NOMO-1 (cell line): ENCODE results near the gene COL5A1.
"Not testable (repeated sequence)": the region's sequence is repeated elsewhere in the genome, so short reads cannot be mapped to it uniquely, and the experiment has no call there.

ENCODE experiments used
- DNase-seq, 2 experiments: peaks; one replicate each; lab custom pipeline; 2025; ENCODE audit not compliant: unreplicated experiment in 2 of 2; lab: John Stamatoyannopoulos, UW

Gene COL5A1

GRCh38 chr9:134844821-134845220 lies 203.2 kb downstream of the COL5A1 start:
- no peak for DNase-seq

- no peak for DNase-seq
These were observed 204.6 kb downstream of the COL5A1 start for GRCh38 chr9:134846187-134846586.

GRCh38 chr9:134846699-134847098 lies 205.1 kb downstream of the COL5A1 start:
- no peak for DNase-seq

GRCh38 chr9:134847138-134847537 lies 205.5 kb downstream of the COL5A1 start:
- no peak for DNase-seq

- no peak for DNase-seq
These were observed 206.3 kb downstream of the COL5A1 start for GRCh38 chr9:134847752-134848432.

- no peak for DNase-seq
These were observed 206.9 kb downstream of the COL5A1 start for GRCh38 chr9:134848504-134848903.

- no peak for DNase-seq
These were observed 209.0 kb downstream of the COL5A1 start for GRCh38 chr9:134850611-134851010.

GRCh38 chr9:134851020-134851419 lies 209.4 kb downstream of the COL5A1 start:
- no peak for DNase-seq

GRCh38 chr9:134852906-134853654 lies 211.5 kb downstream of the COL5A1 start:
- DNase-seq = no peak

- no peak for DNase-seq
These were observed 212.3 kb downstream of the COL5A1 start for GRCh38 chr9:134853893-134854292.

GRCh38 chr9:134854541-134854981 lies 213.0 kb downstream of the COL5A1 start:
- no peak for DNase-seq

GRCh38 chr9:134855231-134855899 lies 213.8 kb downstream of the COL5A1 start:
- DNase-seq = no peak

GRCh38 chr9:134855900-134856377 lies 214.3 kb downstream of the COL5A1 start:
- DNase-seq = no peak

GRCh38 chr9:134857451-134857850 lies 215.8 kb downstream of the COL5A1 start:
- not testable (repeated sequence) for DNase-seq

GRCh38 chr9:134858051-134858841 lies 216.6 kb downstream of the COL5A1 start:
- DNase-seq = no peak

- no peak for DNase-seq
These were observed 218.9 kb downstream of the COL5A1 start for GRCh38 chr9:134860510-134860909.

GRCh38 chr9:134861595-134862334 lies 220.2 kb downstream of the COL5A1 start:
- DNase-seq = no peak

- no peak for DNase-seq
These were observed 221.8 kb downstream of the COL5A1 start for GRCh38 chr9:134863306-134863902.

- no peak for DNase-seq
These were observed 222.6 kb downstream of the COL5A1 start for GRCh38 chr9:134863941-134864820.
